GM21515 (cell line): ENCODE measurements around the gene SLC6A6.

Source experiments
- ATAC-seq: cut with Tn5 transposase; IDR thresholded peaks from one replicate; pipeline ENCODE4 v1.9.1; 2021; ENCODE audit not compliant: unreplicated experiment

The SLC6A6 gene

DNA sequence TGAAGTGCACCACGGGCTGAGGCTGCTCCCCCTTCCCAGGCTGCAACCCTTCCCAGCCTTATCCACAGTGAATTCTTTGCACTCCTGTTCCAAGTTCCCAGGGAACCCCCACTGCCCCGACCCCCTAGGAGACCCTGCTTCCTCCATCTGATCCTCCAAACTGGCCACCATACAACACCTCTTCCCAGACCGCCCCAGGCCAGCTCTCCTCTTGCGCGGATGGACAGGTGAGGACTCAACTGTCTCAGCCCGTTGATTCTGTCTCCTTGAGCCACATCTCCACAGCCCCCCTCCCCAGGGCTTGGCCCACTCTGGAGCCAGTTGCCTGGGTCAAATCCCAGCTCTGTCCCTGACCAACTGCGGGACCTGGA, 116.0 kb downstream of the SLC6A6 start:
- ATAC-seq = no peak

DNA sequence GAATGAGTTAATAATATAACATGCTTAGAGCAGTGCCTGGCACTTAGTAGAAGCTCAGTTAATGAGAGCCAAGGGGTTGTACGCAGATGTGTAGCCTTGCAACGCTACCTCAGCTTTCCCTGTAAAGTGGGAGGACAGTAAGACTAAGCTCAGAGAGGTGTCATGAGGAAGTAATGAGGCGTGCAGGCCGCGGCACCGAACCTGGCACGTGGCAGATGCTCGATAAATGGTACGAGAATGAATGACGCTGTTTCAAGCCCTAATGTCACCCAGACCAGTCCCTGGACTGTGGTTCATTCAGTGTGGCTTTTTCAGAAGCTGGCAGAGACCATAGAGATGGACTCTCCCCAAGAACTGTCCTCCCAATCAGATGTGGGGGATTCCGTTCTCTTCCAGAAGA, 116.5 kb downstream of the SLC6A6 start:
- ATAC-seq = no peak

DNA sequence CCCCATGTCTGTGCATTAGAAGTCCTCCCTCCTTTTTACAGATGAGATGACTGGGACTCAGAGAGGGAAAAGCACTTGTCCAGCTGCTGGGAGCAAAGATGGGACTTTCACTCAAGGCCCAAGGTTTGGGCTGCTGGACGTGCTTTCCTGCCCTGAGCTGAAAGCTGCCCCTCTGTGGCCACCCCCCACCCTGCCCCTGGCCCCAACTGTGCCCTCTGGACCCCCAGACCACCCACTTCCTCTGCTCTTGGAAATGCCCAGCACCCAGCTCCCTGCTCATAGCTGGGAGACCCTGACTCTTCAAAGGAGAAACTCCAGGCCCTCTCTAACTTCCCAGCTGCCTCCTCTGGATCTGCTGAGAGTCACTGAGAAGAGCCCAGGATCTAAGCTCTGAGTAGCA, 117.0 kb downstream of the SLC6A6 start:
- no peak for ATAC-seq

DNA sequence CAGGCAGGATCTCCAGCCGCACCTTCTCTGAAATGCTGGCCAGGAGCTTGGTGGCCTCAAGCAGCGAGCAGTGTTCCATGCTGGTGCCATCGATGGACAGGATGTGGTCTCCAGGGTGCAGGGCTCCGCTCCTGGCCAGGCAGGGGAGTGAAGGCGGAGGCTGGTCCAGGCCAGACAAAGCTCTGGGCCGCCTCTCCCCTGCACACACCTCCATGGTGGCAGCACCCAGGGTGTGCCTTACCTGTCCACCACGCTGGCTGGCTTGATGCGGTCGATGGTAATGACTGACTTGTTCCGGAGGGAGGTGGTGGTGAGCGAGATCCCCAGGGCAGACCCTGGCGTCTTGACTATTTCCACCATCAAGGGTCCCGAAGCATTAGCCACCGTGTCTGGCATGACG, 117.7 kb downstream of the SLC6A6 start:
- ATAC-seq = no peak

DNA sequence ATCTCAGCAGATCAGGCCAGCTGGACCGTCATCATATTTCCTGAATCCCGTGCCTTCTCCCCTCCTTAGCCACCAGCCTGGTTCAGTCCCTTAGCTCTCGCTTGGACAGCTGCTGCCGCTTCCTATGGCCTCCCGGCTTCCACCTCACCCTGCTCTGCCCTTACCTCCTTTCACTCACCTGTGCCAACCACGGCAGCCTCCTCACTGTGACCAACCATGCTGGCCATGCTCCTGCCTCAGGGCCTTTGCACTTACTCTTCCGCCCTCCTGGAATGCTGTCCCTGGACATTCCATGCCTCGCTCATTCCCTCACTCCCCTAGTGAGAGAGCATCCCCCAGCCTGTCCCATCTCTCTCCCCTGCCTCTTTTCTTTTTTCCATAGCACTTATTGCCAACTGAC, 118.6 kb downstream of the SLC6A6 start:
- ATAC-seq = no peak

DNA sequence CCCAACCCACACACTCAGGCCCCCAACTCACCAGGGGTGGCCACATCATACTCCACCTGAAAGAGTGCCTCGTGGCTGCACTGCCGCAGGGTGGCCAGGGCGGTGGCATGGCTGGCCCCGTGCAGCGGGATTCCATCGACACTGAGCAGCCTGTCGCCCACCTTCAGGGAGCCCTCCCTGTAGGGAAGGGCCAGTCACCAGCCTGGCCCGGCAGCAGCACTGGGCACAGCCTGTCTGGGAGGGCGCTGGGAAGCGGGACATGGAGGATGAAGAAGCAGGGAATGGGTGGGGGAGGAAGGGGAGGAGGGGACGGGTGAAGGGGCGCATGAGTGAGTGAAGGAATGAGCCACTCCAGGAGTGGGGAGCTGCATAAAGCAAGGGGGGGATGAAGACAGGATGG, 119.2 kb downstream of the SLC6A6 start:
- ATAC-seq = no peak

DNA sequence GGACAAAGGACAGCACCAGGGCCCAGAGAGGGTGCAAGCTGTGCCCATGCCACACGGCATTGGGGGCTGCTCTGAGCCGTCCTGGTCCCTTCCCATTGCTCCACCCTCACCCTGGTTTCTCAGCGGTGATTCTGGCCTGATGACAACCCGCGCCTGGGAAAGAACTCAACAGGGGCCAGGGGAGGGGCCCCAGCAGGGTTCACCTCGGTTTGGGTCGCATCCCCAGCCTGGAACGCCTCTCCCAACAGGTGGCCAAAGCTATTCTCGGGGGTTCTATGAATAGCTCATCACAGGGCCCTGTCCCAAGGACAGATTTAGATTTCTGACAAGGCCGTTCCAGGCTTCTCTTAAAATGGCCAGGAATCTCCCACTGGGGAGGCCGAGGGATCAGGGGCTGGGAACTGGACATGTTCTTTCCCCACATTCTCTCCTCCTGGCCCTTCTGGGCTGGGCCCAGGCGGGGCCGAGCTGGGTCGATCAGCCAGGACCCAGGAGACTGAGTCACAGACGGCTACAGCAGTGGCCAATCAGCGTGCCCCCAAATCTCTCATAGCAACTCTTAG, 119.8 kb downstream of the SLC6A6 start:
- no peak for ATAC-seq

DNA sequence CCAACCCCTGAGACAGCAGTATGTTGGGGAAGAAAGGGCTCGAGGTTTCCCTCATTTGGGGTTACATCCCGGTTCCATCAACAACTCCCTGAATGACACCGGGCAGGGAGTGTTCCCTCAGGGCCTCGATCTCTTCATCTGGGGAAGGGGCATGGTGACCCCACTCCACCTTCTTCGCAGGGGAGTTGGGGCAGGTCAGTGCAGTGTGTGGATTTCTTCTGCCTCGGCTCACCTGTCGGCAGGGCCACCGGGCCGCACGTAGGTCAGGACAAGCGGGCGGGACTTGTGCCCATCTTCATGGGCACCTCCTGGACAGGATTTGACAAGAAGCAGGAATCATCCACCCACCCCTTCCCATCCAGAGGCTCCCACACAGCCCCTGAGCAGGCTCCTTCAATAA, 120.4 kb downstream of the SLC6A6 start:
- ATAC-seq = no peak

DNA sequence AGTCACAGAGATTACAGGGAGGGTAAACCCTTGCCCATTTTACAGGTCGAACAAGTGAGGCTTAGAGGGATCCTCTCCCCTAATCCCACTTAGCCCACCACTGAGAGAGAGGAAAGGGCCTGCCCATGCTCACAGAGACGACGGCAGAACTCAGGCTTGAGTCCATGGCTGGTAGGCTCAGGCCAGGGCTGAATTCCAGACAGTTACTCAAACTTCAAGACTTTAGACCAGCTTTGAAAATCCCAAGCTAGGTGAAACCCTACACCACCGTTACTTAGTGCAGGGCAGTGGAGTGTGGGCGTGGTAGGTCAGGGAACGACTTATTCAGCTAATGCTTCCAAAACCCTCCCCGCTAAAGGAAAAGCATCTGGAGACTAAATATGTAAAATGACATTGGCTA, 121.4 kb downstream of the SLC6A6 start:
- ATAC-seq = no peak

DNA sequence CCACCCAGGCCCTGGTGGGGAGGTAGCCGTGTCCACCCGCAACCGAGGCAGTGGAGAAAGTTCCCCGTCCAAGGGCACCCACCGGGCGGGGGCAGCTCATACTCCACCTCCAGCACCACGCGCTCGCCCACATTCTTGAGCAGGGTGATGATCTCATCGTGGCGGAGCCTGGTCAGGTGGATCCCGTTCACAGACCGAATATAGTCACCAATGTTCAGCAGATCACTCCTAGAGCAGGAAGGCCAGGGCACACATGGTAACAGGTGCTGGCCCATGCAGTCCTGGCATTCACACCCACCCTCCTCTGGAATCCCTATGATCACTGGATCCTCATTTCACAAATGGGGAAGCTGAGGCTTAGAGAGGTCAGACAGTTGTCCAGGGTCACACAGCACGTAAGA, 121.9 kb downstream of the SLC6A6 start:
- no peak for ATAC-seq

DNA sequence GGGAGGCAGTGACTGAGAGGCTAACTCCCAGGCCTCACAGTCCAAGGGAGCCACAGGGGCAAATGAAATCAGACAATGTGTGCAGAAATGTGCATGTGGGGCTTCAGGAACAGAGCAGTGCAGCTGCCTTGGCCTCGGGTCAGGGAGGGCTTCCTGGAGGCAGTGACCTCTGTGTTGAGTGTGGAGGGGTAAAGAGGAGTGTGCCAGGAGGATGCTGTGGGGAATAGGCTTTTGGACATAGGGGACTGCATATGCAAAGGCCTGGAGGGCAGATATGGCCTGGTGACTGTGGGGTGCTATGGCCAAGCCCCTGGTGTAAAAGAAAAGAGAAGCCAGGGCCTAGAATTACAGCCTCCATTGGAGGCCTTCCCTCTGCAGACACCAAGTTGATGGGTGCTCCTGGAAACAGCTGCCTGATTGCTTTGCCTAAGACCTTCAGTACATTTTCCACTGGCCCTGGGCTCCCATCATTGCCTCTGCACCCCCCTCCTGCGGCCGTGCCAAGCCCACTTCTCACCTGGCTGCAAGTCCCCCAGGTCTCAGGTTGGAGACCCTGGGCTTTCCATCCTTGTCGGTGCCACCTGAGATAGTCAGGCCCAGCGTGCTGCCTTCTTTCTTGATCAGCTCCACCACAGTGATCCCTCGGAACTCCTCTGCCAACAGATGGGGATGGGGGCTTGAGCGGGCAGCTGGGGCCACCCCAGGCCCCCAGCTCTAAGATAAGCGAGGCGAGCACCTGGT, 122.7 kb downstream of the SLC6A6 start:
- no peak for ATAC-seq

DNA sequence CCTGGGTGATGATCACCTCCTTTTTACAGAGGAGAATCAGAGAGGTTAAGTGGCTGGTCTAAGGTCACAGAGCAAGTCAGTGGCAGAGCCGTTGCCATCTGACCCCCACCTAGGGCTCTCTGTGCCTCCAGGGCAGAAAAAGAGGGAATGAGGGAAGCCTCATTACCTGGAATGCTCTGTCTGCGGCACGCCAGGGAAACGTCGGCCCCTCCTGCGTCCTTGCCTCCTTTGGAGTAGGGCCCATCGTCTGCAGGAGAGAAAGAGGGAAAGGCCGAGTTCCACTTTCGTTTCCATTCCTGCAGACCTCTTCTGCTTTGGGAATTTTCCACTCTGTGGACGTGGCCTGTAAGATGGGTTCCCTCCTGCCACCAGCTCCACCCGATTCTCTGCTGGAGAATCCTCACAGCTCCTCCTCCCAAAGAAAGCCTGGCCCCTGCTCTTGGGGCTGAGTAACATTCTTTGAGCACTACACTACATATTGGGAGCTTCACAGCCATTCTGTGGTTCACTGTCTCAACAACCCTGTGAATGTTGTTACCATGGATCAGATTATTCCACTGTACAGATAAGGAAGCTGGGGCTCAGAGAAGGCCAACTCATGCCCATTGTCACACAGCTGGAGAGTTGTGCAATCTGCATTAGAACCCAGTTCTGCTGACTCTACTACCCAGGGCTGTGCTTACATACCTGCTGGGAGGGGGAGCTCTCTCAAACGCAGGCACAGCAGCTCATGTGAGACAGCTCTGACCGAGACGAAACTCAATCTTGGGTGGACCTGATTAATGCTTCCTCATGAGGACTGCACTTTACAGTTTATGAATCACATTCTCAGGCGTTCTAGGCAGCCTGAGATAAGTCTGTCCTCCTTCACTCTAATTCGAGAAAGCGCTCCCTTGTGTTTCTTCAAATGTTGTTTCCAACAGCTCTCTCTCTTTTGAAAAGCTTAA, 123.6 kb downstream of the SLC6A6 start:
- ATAC-seq = no peak

DNA sequence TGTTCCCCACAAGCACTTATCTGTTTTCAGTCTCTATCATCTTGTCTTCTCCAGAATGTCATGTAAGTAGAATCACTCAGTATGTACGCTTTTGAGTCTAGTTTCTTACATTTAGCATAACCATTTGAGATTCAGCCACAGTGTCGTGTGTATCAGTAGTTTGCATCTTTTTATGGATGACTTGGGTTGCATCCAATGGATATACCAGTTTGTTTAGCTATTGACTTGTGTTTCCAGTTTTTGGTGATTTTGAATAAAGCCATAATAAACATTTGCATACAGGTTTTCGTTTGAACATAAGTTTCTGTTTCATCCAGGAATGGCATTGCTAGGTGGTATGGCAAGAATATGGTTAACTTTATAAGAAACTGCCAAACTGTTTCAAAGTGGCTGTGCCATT, 125.7 kb downstream of the SLC6A6 start:
- no peak for ATAC-seq

DNA sequence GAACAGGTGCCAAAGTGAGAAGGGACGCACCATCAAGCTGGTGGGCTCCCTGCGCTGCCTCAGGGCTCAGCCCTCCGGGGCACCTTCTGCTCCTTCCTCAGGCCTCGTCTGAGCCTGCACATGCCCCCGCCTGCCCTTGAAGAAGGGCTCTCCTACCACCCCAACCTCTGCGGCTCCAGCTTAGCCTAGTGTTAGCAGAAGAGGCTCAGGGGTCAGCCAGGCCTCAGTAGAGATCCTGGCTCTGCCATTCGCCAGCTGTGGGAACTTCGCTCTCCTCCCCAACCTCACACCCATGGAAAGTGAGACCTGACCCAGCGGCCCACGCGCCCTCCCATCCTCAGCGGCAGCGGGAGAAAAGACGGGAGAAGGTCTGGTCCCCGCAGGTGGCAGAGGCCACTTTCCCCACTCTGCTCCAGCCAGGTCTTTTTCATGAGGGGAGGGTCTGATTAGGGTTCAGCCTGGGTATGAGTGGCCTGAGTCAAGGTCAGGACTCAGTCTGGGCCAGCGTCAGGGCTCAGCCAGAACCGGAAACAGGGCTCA, 129.5 kb downstream of the SLC6A6 start:
- ATAC-seq = no peak

DNA sequence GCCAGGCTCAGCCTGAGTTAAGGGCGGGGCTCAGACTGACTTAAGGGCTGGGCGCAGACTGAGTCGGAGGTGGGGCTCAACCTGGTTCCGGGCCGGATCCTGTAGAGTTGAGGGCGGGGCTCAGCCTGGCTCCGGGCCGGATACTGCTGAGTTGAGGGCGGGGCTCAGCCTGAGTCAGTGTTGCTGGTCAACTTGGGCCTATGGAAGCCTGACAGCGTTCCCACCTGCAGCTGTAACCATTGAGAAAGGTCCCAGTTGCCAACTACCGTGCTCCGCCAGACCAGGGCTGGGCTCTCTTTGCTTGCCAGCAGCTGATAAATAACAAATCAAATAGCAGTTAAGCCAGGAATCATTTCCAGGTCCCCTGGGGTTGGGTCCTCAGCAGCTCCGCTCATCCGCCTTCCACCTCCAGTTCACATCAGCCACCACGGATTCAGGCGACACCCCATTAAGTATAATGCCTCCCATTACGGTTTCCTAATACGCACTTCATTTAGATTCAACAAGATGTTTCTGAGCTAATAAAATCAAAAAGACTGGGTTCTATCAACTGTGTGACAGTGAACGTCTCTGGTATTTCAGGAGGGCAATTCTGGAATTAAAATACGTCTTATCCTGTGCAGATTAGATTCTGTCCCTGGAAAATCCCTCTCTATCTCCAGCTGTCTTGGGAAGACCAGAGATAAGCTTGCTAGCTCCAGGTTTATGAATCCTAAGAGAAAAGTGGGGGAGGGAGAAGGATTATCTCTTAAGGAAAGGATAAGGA, 130.5 kb downstream of the SLC6A6 start:
- ATAC-seq = no peak

DNA sequence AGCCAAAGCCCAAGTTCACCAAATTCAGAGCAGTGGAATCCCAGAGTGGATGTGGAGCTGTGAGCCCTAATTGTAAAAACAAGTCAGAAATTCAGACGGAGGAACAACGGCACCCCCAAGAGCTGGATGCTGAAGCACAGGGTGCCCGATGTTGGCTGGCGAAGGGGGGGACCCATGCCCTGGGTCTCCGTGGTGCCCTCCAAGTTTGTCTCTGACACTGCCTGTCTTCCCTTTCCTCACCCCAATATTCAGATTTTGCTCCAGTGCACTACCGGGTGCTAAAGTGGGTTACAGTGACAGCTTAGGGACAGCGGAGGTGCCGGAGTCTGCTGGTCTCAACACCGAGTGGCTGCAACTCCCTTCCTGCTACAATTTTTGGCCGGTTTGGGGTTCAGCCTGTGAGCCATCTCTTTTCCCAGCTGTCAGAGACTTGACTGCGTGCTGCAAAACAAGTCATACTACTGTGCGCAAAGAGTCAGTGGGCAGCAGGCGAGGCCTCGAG, 131.1 kb downstream of the SLC6A6 start:
- ATAC-seq = no peak

DNA sequence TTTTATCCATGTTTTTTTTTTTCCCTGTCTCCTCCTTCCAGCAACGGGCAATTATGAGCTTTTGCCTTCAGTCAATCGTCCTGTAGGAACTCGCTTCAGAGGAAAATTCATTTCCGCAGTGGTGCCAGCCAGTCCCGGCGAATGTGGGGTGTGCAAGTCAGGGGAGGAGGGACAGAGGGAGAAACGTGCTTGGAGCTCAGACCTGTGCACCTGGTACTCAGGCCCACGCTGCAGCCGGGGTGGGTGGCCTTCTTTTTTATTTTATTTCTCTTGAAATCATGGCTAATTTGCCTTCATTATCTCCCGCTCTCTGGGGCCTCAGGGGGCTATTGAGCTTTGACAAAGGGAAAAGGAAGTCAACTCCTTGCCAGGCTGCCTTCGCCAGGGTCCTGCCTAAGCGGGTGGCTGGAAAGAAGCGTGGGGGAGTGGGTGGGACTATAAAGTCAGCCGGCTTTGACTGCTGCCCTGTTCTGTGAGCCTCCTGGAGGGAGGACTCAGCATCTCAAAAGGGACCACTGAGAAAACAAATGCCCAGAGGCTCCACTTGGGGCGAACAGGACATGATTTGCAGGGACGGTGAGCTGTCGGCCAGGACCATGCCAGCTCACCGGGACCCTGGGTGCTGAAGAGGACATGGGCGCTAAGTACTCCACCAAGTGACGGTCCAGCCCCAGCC, 132.2 kb downstream of the SLC6A6 start:
- no peak for ATAC-seq

DNA sequence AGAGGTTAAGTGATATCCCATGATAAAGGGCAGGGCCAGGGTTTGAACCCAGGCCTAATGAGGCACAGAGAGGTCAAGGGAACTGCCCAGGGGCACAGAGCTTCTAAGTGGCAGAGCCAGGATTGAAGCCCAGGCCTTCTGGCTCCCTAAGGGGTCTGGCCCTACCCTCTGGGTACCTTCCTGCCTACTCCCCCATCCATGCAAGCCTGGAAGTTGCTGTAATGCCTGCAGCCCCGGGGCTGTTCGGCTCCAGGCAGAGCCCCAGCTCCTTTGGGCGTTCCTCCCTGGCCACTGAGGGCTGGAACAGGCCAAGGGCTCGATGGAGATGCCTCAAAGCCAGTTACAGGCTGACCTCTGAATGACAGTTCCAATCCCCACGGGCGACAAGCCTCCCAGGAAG, 133.2 kb downstream of the SLC6A6 start:
- ATAC-seq = no peak

DNA sequence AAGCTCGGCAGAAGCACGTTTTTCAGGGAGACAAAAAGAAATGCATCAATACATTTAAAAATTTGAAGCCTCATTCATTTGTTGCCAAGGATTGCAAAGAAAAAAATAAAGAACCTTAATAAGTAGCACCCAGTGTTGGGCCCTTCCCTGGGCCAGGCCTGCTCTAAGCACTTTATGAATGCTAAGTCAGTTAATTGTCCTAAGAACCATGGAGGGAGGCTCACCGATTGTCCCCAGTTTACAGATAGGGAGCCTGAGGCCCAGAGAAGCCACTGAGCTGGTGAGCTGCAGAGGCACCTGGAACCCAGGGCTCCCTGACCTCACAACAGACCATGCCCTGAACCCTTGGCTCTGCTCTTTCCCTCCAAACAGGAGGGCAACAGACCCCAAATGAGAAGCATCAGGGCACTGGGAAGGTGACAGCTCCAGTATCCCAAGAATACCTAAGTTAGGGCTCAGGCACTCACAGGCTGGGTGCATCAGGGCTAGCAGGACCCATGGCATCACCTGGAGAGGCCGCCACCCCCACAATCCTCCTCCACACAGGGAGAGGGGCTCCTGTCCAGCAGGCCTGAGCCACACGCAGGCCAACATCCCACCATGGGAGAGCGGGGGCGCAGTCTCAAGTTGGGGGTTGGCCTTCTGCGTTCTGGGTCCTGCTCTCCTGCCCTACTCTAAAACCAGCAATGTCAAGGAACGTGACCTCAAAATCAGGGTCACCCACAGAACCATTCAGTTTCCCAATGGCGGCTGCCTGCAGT, 133.8 kb downstream of the SLC6A6 start:
- no peak for ATAC-seq
